ENCODE results near the gene KCNK5. TPM values are rescaled to one million over a fixed set of nuclear protein-coding genes. Genes with fewer than 3 reads are reported as not detected.

Gene KCNK5
- total and polyA plus RNA-seq, 12 donors = 0.06 to 1.1 (median 0.25) TPM; not detected in 1

GRCh38 chr6:39274471-39274870, 45.2 kb upstream of the KCNK5 start:
- Histone ChIP-seq H3K36me3 (no peaks in the 10 kb centered on the region), H3K27ac (no peak overlapping the region), H3K4me3 (no peak overlapping the region), H3K9me3 (no peaks in the 10 kb centered on the region), H3K27me3 (peaks cover 0 to 6% (median under 1%) of the 10 kb centered on the region in 7 donors), H3K4me1 (no peaks in the 10 kb centered on the region)
- no peak for DNase-seq
- intact Hi-C loops (cut with DNase I) = no loop called here
- 59 to 72% methylated on average over 4 of the region's 4 CpGs for WGBS, 2 donors
- TF ChIP-seq, protein P1, sequence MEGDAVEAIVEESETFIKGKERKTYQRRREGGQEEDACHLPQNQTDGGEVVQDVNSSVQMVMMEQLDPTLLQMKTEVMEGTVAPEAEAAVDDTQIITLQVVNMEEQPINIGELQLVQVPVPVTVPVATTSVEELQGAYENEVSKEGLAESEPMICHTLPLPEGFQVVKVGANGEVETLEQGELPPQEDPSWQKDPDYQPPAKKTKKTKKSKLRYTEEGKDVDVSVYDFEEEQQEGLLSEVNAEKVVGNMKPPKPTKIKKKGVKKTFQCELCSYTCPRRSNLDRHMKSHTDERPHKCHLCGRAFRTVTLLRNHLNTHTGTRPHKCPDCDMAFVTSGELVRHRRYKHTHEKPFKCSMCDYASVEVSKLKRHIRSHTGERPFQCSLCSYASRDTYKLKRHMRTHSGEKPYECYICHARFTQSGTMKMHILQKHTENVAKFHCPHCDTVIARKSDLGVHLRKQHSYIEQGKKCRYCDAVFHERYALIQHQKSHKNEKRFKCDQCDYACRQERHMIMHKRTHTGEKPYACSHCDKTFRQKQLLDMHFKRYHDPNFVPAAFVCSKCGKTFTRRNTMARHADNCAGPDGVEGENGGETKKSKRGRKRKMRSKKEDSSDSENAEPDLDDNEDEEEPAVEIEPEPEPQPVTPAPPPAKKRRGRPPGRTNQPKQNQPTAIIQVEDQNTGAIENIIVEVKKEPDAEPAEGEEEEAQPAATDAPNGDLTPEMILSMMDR (IDR thresholded peaks at IDR 0.05) = no peak
- no peak for ATAC-seq

GRCh38 chr6:39273406-39273821, 44.1 kb upstream of the KCNK5 start:
- intact Hi-C loops (cut with DNase I) = no loop called here
- ATAC-seq = no peak

GRCh38 chr6:39269961-39270360, 40.7 kb upstream of the KCNK5 start:
- H3K4me3 ChIP-seq = no peak overlapping the region
- peaks cover 0 to 6% (median 0%) of the 10 kb centered on the region in 7 donors for H3K27me3 ChIP-seq
- intact Hi-C loops (cut with DNase I) = no loop called here
- no peak overlapping the region for H3K27ac ChIP-seq
- no peak for ATAC-seq
- no peak for DNase-seq
- TF ChIP-seq, protein P1 (IDR thresholded peaks at IDR 0.05) = no peak
- no peaks in the 10 kb centered on the region for H3K9me3 ChIP-seq
- 83 to 94% methylated on average over 1 of the region's 1 CpG for WGBS, 2 donors
- H3K4me1 ChIP-seq = no peaks in the 10 kb centered on the region
- H3K36me3 ChIP-seq = no peaks in the 10 kb centered on the region

More at GRCh38 chr6:39273406-39273821, 44.1 kb upstream of the KCNK5 start:
- Histone ChIP-seq H3K36me3 (no peaks in the 10 kb centered on the region), H3K27me3 (peaks cover 0 to 6% (median 0%) of the 10 kb centered on the region in 7 donors), H3K4me1 (no peaks in the 10 kb centered on the region), H3K4me3 (no peak overlapping the region), H3K9me3 (no peaks in the 10 kb centered on the region), H3K27ac (no peak overlapping the region)
- TF ChIP-seq, protein P1 (IDR thresholded peaks at IDR 0.05) = no peak
- DNase-seq = no peak
- 52% methylated on average over 6 of the region's 6 CpGs for WGBS, 2 donors

- ATAC-seq = no peak
- H3K4me3 ChIP-seq = no peak overlapping the region
- no peak for DNase-seq
- TF ChIP-seq, protein P1 (IDR thresholded peaks at IDR 0.05) = no peak
- H3K36me3 ChIP-seq = no peaks in the 10 kb centered on the region
- intact Hi-C loops (cut with DNase I) = no loop called here
- H3K4me1 ChIP-seq = no peaks in the 10 kb centered on the region
- no peak overlapping the region for H3K27ac ChIP-seq
- WGBS, 2 donors = 68 to 69% methylated on average over 3 of the region's 3 CpGs
- H3K27me3 ChIP-seq = peaks cover 0 to 7% (median 0%) of the 10 kb centered on the region in 7 donors
- H3K9me3 ChIP-seq = no peaks in the 10 kb centered on the region
Measured at GRCh38 chr6:39268721-39269120, 39.4 kb upstream of the KCNK5 start.

Measured in heart right ventricle (tissue), 16 donors.